Gastrocnemius medialis (tissue), 4 donors: ENCODE data around the gene LBX1. TPM values are rescaled to one million over a fixed set of nuclear protein-coding genes. Genes with fewer than 3 reads are reported as not detected.

Experiments
- ATAC-seq, 2 donors: fragments of 150-250 bp; one replicate each; pipeline ENCODE4 v1.9.1; 2016
- DNase-seq, 2 donors: peaks; one replicate each; pipeline ENCODE4 v3.0.0-alpha.2; 2019
- H3K27ac ChIP-seq, 4 donors: fragments of 200-600 bp; sonication (generic); 1 replicate in 1 of 4; 2 replicates in 3 of 4; pipeline ENCODE4 v1.5.1; 2016 to 2018; ENCODE audit warnings: mild to moderate bottlenecking in 2 of 4, moderate library complexity in 1 of 4
- H3K27me3 ChIP-seq, 3 donors: fragments of 200-600 bp; sonication (generic) in 2 of 3; 1 replicate in 1 of 3; 2 replicates in 2 of 3; pipeline versions ENCODE4 v1.5.1 to v1.6.0; 2016 to 2019; ENCODE audit warnings: mild to moderate bottlenecking in 1 of 3, moderate library complexity in 1 of 3
- H3K36me3 ChIP-seq, 2 donors: fragments of 200-600 bp; sonication (generic) in 1 of 2; one replicate each; pipeline ENCODE4 v1.5.1; 2017 to 2018
- H3K4me1 ChIP-seq, 2 donors: fragments of 200-600 bp; sonication (generic) in 1 of 2; one replicate each; pipeline ENCODE4 v1.5.1; 2016 to 2017; ENCODE audit warnings: mild to moderate bottlenecking in 2 of 2
- H3K4me3 ChIP-seq, 4 donors: fragments of 200-600 bp; sonication (generic) in 3 of 4; 1 replicate in 1 of 4; 2 replicates in 3 of 4; pipeline ENCODE4 v1.5.1; 2016 to 2019; ENCODE audit warnings: mild to moderate bottlenecking in 2 of 4
- H3K9me3 ChIP-seq, 3 donors: fragments of 200-600 bp; sonication (generic) in 2 of 3; 1 replicate in 1 of 3; 2 replicates in 2 of 3; pipeline ENCODE4 v1.5.1; 2016 to 2019
- CTCF ChIP-seq, 5 experiments: fragments of 450-650 bp in 3 of 5; fragments of 200-600 bp in 2 of 5; sonication (generic) in 2 of 5; IDR thresholded peaks in 4 of 5; conservative IDR thresholded peaks in 1 of 5; 1 replicate in 4 of 5; 2 replicates in 1 of 5; pipeline ENCODE4 v1.5.1; 2016 to 2019; ENCODE audit warnings: antibody characterized with exemption in 5 of 5, mild to moderate bottlenecking in 3 of 5, moderate library complexity in 3 of 5
- POLR2A ChIP-seq, 2 donors: fragments of 450-650 bp; IDR thresholded peaks; one replicate each; pipeline ENCODE4 v1.6.1; 2017; ENCODE audit warnings: antibody characterized with exemption in 2 of 2, mild to moderate bottlenecking in 2 of 2, moderate library complexity in 2 of 2
- in situ Hi-C, 4 donors: fragments of 200-750 bp; cut with MboI; loops; one replicate each; pipeline versions ENCODE4 v1.15.0 to v1.8.0; 2017; ENCODE audit warnings: low sequenced_read_pairs in 4 of 4
- intact Hi-C: fragments of 100-400 bp; cut with DNase I; formaldehyde crosslinking; loops from one replicate; pipeline ENCODE4 v1.15.1; 2023; ENCODE audit warnings: low total_unique reads
- total RNA-seq, 4 donors: library from RNA; depleted of rRNA; stranded (reverse); fragments of >200 nt; gene quantifications; one replicate each; pipeline versions ENCODE4 v1.1.0 to v1.2.3, GENCODE V29; 2016

Gene LBX1
- total RNA-seq, 4 donors from 2014 or later = 10.7 to 25.9 (median 13.0) TPM

- Histone ChIP-seq H3K4me1 (peaks cover 24 to 49% of the 10 kb centered on the region in 2 donors), H3K36me3 (no peaks in the 10 kb centered on the region), H3K9me3 (no peaks in the 10 kb centered on the region), H3K27me3 (peaks cover 0 to 26% (median 4%) of the 10 kb centered on the region in 3 donors), H3K4me3 (no peak overlapping the region), H3K27ac (peak overlapping the region in 1 of 4 donors; percentile 95)
- no peak for ATAC-seq
- in situ Hi-C loops = no loop called here
- TF ChIP-seq CTCF (IDR thresholded peaks at IDR 0.05 in 4 of 5, conservative IDR thresholded peaks at IDR 0.05 in 1 of 5) (no peak), POLR2A (IDR thresholded peaks at IDR 0.05) (no peak)
- no peak for DNase-seq
- intact Hi-C loops = no loop called here
Measured at GRCh38 chr10:101231912-101232689, 2.8 kb upstream of the LBX1 start.

- in situ Hi-C loops = no loop called here
- Histone ChIP-seq H3K9me3 (no peaks in the 10 kb centered on the region), H3K4me3 (peak overlapping the region in 2 of 4 donors; percentile 64 to 73), H3K27me3 (peaks cover 4 to 20% (median 6%) of the 10 kb centered on the region in 3 donors), H3K36me3 (no peaks in the 10 kb centered on the region), H3K4me1 (peaks cover 27 to 59% of the 10 kb centered on the region in 2 donors), H3K27ac (peak overlapping the region; percentile 92 to 96 (median 96))
- intact Hi-C loops = no loop called here
- ATAC-seq (no peak), DNase-seq (no peak)
- TF ChIP-seq POLR2A (IDR thresholded peaks at IDR 0.05) (no peak), CTCF (IDR thresholded peaks at IDR 0.05 in 4 of 5, conservative IDR thresholded peaks at IDR 0.05 in 1 of 5) (no peak)
Measured at GRCh38 chr10:101231092-101231491, 1.8 kb upstream of the LBX1 start.

- ATAC-seq = peak; percentile 16 to 28
- Histone ChIP-seq H3K9me3 (no peaks in the 10 kb centered on the region), H3K4me3 (peak overlapping the region; percentile 54 to 87 (median 68)), H3K4me1 (peaks cover 31 to 62% of the 10 kb centered on the region in 2 donors), H3K36me3 (no peaks in the 10 kb centered on the region), H3K27me3 (peaks cover 12 to 24% (median 13%) of the 10 kb centered on the region in 3 donors), H3K27ac (peak overlapping the region; percentile 92 to 96 (median 96))
- no peak for DNase-seq
- intact Hi-C loops (no loop called here), in situ Hi-C loops (no loop called here)
- TF ChIP-seq CTCF (IDR thresholded peaks at IDR 0.05 in 4 of 5, conservative IDR thresholded peaks at IDR 0.05 in 1 of 5) (no peak), POLR2A (IDR thresholded peaks at IDR 0.05) (peak; percentile 20 to 46)
Measured at GRCh38 chr10:101230183-101230917, 1.1 kb upstream of the LBX1 start.

GRCh38 chr10:101228966-101229265 lies 347 bp downstream of the LBX1 start:
- Histone ChIP-seq H3K36me3 (no peaks in the 10 kb centered on the region), H3K4me1 (peaks cover 30 to 58% of the 10 kb centered on the region in 2 donors), H3K4me3 (peak overlapping the region; percentile 54 to 87 (median 68)), H3K27ac (peak overlapping the region; percentile 92 to 96 (median 96)), H3K9me3 (no peaks in the 10 kb centered on the region), H3K27me3 (peaks cover 14 to 24% (median 17%) of the 10 kb centered on the region in 3 donors)
- in situ Hi-C loops = no loop called here
- TF ChIP-seq CTCF (IDR thresholded peaks at IDR 0.05 in 4 of 5, conservative IDR thresholded peaks at IDR 0.05 in 1 of 5) (peak in 3 of 5 experiments; percentile 28 to 31 (median 28)), POLR2A (IDR thresholded peaks at IDR 0.05) (peak; percentile 89 to 91)
- intact Hi-C loops = loop anchor here (1.0 to 5.0 kb wide), 3 partner anchors 13 to 123 kb away; partner anchors contain the start of gene BTRC
- ATAC-seq = peak; percentile 53 to 57
- peak; percentile 73 to 87 for DNase-seq
